T1000 (cell line): Measurements from ENCODE around the gene SLC38A3.
"Not testable (repeated sequence)": the region's sequence is repeated elsewhere in the genome, so short reads cannot be mapped to it uniquely, and the experiment has no call there.

ENCODE experiments used
- DNase-seq: peaks from one replicate; lab custom pipeline; 2025; ENCODE audit warnings: mixed read lengths; lab: John Stamatoyannopoulos, UW

Gene SLC38A3

DNA sequence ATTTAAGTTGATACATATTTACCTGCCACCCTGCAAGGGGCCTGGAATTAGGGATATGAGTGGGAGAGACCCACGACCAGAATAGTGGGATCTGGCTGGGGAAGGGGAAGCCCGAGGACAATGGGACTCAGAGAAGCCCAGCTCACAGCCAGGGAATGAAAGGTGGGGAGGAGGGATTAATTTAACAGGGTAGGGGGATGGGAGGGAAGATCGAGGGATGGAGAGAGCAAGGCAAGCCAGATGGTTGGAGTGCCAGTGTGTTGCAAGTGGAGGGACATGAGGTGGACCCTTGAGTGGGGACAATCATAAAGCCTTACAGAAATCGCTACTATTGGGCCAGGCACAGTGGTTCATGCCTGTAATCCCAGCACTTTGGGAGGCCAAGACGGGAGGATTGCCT lies 26.5 kb downstream of the SLC38A3 start:
- no peak for DNase-seq

GRCh38 chr3:50232303-50232702 lies 27.2 kb downstream of the SLC38A3 start:
- DNase-seq = no peak

GRCh38 chr3:50233176-50233575 lies 28.1 kb downstream of the SLC38A3 start:
- no peak for DNase-seq

GRCh38 chr3:50235716-50236483 lies 30.8 kb downstream of the SLC38A3 start, which contains the start of gene GNAI2:
TSS of gene GNAI2 (plus strand) at chr3:50236204. CDS start at chr3:50236336, 132 bp downstream.
- DNase-seq = peak; percentile 99

DNA sequence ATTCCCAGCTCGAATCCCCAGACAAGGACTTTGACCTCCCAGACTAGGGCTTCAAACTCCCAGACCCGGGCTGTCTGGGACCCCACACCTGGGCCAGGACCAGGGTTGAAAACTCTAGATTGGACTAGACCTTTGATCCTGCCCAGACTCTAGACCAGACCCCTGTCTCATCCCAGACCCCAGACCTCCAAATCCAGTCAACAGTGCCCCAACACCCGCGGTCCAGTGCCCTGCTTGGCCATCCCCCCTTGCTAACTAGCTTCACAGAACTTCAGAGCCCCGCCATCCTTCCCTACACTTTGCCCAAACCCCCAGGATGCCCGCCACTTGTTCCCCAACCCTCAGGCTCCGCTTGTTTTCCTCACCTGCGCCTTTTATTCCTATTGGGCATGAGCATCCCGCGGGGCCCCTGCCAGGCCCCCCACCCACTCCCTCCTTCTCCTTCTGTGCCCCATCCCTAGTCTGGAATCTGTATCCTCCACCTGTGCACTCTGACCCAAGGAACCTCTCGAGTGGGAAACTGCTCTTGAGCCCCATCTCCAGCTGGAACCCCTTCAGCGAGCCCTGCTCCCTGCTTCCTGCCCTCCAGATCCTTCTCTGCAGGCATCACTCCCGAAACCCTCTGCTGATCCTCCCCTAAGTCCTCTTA lies 31.5 kb downstream of the SLC38A3 start:
- DNase-seq = no peak

DNA sequence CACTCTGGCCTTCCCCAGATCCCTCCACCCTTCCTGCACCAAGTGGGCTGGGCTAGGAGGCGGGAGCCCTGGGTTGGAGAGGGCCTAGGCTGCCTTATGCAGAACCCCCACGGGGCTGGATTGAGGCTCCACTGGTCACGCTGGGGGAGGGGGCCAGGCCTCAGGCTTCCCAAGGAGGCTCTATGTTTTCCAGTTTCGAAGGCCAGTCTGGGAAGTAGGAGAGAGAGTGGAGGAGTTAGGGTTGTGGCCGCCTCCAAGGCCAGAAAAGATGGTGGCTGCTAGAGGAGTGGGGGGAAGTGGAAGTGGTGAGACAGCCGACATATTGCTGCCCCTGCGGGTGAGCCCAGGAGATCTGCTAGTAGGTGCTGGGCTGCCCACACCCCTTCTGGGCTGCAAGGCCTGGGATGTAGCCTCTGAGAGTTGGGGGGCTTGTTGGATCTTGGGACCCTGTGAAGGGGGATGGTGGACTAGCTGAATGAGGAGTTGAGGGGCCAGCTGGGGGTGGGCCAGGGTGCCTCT lies 32.1 kb downstream of the SLC38A3 start:
- DNase-seq = no peak

DNA sequence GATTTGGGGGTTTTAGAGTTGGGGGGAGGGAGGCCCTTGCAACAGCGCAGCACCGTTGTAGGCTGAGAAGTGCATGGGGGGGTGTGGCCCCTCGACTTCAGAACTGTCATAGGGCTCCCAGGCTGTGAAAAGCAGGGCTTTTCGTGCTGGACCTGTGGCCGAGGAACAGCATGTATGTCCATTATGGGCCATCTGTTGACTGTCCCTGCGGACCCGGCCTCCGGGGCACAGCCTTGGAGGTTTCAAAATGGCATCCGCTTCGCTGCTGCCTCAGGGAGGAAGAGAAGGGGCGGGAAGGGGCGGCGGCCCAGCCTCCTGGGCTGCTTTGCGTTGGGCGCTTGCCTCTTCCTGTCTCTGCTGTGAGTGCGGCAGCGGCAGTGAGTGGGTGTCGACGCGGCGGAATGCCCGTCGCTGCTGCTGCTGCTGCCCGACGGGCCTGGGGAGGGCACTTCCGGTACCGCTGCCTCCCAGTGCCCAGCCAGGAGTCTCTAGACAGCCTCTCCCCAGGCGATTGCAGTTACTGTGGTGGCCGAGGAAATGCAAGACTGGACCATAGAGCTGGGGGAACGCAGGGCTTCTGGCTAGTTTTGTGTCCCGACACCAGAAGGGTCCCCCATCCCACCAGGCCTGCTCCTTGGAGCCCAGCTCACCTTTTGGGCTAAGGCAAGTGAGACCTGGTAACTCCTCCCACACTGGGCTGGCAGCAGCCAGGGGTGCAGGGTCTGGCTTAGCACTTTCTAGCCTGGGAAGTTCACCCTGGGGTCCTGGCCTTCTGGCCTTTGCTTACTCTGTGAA lies 32.9 kb downstream of the SLC38A3 start:
- peak; percentile 57 for DNase-seq

DNA sequence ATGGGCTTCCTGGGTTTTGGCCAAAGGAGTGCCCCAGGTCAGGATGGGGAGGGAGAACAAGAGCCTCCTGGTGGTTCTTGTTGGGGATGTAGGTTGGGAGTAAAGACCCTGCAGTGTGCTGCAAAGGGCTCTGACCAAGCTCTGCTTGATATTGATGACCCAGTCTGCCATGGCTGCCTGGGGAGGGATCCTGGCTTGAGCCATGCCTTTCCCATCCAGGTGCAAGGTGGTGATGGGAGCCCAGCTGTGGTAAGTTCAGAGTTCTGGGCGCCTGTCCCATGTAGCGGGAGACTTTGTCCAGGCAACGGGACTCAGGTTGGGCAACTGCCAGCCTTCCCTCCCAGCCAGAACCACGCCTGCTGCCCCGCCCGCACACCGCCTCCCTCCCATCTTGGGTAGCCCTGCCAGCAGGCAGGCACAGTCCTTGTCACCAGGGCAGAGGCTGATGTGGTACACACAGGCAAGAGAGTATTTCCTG lies 33.5 kb downstream of the SLC38A3 start:
- DNase-seq = no peak

DNA sequence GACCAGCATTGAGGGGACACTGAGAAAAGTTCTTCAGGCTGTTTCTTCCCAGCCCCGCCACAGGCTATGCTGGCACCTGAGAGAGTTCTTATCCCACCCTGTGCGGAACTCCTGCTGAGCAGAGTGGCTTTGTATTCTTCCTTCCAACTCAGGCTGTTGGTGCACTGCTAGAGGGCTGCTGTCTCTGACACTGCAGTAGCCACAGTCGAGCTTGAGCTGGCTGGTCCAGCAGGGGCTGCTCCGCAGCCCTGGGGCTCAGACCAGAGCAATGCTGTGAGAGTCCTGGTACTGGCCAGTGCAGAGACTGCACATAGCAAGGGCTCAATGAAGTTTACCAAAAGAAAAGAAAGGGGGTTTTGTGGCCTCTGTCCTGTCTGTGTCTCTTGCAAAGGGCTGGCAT lies 34.6 kb downstream of the SLC38A3 start:
- DNase-seq = no peak

DNA sequence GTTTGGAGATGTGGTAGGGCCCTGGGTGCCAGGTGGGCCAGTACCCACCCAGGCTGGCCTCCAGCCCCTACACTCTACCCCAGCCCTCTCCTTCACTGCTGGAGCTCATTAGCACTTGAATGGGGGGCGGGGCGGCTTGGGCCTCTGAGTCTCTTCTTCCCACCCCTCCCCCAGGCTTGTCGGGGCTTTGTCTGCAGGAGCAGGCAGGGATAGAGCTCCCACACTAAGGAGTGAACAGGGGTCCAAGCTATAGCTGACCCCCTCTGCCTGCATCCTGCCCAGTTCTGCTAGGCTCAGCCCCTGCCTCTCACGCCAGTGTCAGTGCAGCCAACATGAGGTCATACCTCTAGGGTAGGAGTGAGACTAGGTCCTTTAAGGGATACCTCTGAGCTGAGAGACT lies 36.1 kb downstream of the SLC38A3 start:
- DNase-seq = no peak

DNA sequence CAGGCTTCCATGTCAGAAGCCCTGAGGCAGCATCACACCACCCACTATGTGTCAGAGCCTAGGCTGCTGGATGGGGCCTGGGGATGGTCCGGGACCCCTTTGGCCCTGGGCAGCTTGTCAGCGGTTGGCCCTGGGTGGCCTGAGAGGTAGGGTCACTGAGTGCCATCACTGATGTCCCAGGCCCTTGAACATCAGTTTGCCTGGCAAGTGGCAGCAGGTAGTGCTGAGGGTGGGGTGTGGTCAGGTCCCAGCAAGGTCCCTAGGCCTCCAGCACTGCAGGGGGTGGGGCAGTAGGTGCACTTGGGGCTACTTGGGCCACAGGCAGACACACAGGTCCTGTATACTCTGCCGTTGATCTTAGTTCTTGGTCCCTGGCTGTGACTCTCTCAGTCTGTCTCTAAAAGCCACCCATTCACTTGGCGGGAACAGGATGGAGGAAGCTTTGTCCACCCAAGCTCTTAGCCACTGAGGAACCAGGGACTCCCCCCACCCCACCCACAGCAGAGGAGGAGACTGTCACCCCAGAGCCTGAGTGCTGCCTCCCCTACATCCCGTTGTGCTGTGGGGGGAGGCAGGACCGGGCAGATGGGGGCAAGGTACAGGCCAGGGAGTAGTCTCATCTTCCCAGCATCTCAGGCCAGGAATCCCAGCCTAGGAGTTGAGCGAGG lies 36.8 kb downstream of the SLC38A3 start:
- no peak for DNase-seq

GRCh38 chr3:50242381-50242770 lies 37.3 kb downstream of the SLC38A3 start:
- DNase-seq = no peak

GRCh38 chr3:50242851-50243542 lies 37.9 kb downstream of the SLC38A3 start:
- no peak for DNase-seq

- DNase-seq = no peak
These were observed 38.4 kb downstream of the SLC38A3 start for GRCh38 chr3:50243543-50243895.

GRCh38 chr3:50244813-50245212 lies 39.7 kb downstream of the SLC38A3 start:
- not testable (repeated sequence) for DNase-seq

- DNase-seq = no peak
These were observed 40.2 kb downstream of the SLC38A3 start for GRCh38 chr3:50245251-50245745.

GRCh38 chr3:50245831-50246516 lies 40.9 kb downstream of the SLC38A3 start:
- peak; percentile 63 for DNase-seq

GRCh38 chr3:50246517-50246954 lies 41.5 kb downstream of the SLC38A3 start:
- peak; percentile 99 for DNase-seq

DNA sequence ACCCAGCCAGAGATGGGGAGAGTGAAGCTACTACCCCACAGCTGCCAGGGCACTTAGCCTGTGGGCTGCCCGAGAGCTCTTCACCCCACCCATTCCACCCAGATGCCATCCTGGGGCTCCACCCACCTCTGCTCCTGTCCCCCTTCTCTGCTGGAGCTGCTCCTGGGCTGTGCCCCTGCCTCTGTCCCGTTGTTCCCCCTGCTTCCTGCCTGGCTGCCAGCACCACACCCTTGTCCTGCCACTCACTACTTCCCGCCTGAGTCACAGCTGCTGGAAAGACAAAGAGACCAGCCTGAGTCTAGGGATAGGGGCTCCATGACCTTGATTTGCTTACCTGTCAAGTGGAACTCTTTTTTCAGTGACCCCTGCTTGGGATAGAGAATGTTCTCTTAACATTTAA lies 43.3 kb downstream of the SLC38A3 start:
- no peak for DNase-seq

DNA sequence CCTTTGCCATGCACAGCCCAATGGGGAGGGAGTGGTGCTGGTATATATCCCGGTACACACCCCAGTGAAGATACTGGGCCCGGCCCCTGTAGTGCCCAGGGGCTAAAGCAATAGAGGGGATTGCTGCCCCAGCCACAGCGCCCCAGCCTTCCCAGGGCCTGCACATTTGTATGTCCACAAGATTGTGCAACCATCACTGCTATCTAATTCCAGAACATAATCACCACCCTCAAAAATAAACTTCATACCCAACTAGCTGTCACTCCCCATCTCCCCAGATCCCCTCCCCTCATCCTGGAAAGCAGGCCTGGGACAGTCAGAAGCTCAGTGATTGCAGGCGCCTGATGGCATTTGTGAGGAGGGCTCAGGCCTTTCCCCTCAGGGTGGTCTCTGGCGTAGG lies 44.4 kb downstream of the SLC38A3 start:
- no peak for DNase-seq
